Fibroblast of skin of scalp (primary cell): ENCODE measurements around the gene EXTL2.
A peak's percentile ranks its signal among the peaks of the same experiment; 100 is the strongest.
"Not testable (repeated sequence)": the region's sequence is repeated elsewhere in the genome, so short reads cannot be mapped to it uniquely, and the experiment has no call there.

Experiments
- DNase-seq: peaks from one replicate; pipeline ENCODE4 v3.0.0-alpha.2; 2013

Gene EXTL2

DNA sequence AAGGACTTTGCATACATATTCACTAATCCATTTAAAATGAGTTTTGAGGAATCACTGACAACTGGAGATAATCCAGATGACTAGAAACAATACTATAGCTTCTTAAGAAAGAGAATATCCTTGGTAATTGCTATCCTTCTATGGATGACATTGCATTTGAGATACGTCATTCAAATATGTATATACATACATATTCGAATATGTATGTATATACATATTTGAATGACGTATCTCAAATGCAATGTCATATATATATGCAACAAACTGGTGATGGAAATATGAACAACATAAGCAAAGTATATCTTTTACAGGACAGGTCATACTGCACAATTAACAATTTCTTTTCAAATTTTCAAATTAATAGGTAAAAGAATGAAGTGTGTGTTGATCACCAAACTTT lies 41.7 kb downstream of the EXTL2 start:
- DNase-seq = no peak

DNA sequence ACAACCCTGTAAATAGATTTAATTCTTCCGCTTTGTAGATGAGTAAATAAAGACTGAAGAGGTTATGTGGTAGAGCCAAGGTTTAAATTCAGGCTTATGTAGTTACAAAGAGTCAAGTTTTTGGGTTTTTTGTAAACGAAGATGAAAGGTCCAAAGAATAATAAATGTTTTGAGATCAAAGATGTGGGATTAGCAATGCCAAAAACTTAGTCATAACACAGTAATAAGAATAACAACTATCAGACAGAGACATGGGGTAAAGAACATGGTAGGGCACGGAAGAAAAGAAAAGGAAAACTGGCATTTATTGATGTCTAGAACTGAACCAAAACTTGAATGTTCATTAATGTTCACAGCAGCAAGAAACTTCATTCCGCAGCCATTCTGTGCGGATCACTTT lies 42.9 kb downstream of the EXTL2 start:
- no peak for DNase-seq

DNA sequence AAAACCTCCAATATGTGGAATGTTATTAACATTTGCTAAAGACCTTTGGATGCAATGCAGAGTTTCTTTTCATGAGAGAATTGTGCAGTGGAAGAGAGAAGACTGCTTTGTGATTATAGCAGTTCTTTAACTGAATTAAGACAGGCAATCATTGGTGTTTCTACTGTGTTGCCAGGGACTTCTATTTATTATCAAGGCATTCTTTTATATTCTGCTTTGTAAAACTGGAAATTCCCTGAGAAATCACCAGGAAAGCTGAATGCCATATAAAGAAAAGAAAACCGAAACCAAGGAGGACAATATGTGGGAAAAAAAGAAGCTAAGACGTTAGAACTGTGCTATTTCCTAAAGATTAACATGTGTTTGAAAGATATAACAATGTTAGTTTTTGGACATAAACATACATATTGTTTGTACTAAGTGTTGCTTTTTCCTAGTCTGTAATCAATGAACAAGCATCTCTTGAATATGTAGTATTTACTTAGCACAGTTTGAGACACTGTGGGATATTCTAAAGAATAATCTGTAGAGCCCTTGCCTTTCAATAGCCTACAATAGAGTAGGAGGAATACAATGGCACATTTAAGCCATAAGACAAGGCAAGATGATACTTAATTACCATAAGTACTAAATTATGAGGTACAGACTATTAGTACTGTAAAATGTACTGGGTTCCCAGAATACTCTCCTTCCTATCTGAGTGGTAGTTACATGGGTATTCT lies 47.1 kb downstream of the EXTL2 start:
- peak; percentile 41 for DNase-seq

DNA sequence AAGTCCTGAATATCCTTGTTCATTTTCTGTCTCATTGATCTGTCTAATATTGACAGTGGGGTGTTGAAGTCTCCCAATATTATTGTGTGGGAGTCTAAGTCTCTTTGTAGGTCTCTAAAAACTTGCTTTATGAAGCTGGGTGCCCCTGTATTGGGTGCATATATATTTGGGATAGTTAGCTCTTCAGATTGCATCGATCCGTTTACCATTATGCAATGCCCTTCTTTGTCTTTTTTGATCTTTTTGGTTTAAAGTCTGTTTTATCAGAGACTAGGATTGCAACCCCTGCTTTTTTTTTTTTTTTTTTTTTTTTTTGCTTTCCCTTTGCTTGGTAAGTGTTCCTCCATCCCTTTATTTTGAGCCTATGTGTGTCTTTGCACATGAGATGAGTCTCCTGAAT lies 51.5 kb downstream of the EXTL2 start:
- DNase-seq = not testable (repeated sequence)

DNA sequence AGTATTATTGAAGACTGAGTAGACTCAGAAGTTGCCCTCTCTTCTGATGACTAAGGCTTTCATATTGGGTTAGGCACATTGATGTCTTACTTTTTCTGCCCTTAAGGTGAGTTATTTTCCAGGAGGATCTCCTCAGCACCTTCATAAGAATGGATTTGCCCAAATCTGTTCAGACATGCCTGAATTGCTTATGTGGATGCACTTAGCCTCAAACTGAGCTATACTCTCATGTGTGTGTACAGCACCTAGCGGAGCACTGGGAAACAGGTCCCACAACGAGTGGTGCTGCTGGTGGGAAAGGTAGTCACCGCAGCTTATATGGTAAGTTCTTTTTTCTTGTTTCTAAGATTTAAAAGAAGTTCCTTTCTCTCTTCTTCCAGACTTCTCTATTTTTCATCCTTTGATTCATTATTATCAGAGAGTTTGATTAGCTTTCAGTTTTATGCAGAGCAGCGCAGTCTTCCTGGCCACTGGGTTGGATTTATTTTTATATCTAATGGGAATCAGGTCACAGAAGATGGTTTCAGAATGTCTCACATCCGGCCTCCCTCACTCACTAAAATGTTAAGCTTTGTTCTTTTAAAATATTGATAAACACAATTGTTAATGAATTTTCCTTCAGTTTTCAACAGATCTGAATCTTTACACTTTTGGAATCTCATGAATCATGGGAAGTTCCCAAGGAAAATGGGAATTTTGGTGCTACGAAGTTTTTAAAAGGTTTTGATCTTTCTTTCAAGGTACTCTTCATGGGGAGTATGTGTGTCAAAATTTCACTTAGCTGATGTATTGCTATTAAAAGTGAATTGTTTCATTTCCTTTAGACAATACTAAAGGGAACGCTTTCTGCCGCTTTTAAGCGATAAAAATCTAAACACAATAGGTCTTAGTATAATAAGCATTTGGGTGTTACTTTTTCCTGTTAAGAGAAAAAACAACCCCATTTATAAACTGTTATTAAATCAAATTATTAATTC lies 58.5 kb downstream of the EXTL2 start:
- no peak for DNase-seq

DNA sequence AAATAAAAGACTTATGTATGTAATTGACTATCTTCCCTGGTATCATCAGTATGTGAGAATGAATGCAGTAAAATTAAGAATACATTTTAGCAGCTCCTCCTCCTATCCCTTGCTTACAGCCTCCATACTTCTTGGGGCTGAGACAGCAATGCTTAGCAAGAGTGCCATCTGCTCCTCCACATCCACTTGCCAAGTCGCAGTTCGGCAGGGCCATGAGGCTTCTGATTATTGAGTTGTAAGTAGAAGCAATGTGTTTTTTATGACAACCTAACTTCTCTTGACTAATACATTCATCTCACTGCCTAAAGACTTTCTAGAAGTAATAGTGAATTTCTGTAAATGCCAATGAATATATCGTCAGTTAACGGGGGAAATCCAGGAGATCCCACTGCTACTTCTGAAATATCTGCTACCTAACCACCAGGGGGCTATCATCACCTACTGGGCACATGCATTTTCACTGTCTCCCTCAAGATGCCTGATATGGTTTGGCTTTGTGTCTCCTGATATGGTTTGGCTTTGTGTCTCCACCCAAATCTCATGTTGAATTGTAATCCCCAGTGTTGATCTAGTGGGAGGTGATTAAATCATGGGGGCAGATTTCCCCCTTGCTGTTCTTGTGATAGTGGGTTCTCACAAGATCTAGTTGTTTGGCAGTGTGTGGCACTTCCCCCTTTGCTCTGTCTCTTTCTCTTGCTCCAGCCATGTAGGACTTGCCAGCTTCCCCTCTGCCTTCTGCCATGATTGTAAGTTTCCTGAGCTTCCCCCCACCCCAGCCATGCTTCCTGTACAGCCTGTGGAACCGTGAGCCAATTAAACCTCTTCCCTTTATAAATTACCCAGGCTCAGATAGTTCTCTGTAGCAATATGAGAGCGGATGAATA lies 59.6 kb downstream of the EXTL2 start:
- peak; percentile 13 for DNase-seq

DNA sequence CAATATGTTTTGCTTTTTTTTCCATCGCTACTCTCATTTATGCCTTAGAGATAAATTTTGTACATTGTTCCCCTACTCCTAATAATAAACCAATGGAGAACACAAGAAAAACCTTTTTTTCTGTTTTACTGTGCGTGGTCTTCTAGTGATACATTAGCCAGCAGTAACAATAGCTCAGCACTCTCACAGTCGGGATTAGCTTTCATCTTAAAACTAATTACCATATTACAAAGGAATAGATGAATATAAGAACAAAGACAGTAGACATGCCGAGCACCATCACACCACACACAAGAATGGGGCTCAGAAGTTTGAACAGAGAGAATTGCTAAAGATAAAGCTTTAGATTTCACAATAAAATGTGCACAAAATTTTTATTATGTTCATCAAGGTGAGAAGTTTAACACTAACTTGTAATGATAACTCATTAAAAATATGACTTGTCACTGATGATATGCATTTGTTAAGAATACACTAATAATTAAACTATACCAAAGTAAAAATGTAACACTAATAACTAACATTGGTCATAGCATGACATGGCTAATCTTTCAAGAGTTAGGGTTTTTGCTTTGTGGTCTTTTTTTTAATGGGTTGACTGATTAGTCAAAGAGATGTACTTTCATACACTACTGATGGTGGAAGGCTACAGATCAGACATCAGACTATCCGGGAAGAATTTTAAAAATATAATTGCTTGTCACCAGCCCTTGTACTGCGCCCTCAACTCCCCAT lies 61.8 kb downstream of the EXTL2 start:
- DNase-seq = no peak

DNA sequence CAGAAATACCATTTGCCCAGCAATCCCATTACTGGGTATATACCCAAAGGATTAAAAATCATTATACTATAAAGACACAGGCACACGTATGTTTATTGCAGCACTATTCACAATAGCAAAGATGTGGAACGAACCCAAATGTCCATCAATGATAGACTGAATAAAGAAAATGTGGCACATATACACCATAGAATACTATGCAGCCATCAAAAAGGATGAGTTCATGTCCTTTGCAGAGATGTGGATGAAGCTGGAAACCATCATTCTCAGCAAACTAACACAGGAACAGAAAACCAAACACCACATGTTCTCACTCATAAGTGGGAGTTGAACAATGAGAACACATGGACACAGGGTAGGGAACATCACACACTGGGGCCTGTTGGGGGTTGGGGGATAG lies 69.0 kb downstream of the EXTL2 start:
- DNase-seq = not testable (repeated sequence)
